HL-60/S4 treated with phorbol 12-myristate 13-acetate at 8.2 ng/mL for 4 days and 3 days (cell line): ENCODE results near the gene RBM24.
"Not testable (repeated sequence)": the region's sequence is repeated elsewhere in the genome, so short reads cannot be mapped to it uniquely, and the experiment has no call there.

ENCODE experiments used
- in situ Hi-C: fragments of 300-500 bp; cut with MboI; formaldehyde crosslinking; loops from 2 replicates; pipeline ENCODE4 v1.15.0; 2022; ENCODE audit warnings: low sequenced_read_pairs

The RBM24 gene

GRCh38 chr6:17289630-17290061, 8.5 kb downstream of the RBM24 start:
- in situ Hi-C loops: no loop called here

DNA sequence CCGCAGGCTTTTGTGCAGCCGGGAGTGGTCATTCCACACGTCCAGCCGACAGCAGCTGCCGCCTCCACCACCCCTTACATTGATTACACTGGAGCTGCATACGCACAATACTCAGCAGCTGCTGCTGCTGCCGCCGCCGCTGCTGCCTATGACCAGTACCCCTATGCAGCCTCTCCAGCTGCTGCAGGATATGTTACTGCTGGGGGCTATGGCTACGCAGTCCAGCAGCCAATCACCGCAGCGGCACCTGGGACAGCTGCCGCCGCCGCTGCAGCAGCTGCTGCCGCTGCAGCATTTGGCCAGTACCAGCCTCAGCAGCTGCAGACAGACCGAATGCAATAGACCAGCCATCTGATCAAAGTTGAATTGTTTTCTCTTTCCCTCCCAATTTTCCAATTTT, 10.6 kb downstream of the RBM24 start:
- in situ Hi-C loops: no loop called here

GRCh38 chr6:17292600-17293133, 11.5 kb downstream of the RBM24 start:
- in situ Hi-C loops: no loop called here

DNA sequence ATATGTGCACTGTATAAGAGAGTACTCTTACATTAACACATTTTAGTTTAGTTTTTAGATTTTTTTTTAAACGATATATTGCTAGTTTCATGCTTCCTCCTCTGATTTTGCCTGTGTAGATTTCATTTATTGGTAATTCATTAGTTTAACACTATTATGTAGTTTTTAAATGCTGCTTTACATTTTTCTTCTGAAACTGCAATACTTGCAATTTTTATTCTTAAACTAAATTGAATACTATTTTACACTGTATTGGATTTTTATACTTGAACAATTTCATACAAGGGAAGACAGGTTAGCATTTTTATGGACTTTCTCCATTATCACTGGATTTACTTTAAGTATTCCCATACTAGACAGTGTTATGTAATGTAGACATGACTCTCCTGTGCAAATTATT, 12.2 kb downstream of the RBM24 start:
- in situ Hi-C loops: no loop called here

DNA sequence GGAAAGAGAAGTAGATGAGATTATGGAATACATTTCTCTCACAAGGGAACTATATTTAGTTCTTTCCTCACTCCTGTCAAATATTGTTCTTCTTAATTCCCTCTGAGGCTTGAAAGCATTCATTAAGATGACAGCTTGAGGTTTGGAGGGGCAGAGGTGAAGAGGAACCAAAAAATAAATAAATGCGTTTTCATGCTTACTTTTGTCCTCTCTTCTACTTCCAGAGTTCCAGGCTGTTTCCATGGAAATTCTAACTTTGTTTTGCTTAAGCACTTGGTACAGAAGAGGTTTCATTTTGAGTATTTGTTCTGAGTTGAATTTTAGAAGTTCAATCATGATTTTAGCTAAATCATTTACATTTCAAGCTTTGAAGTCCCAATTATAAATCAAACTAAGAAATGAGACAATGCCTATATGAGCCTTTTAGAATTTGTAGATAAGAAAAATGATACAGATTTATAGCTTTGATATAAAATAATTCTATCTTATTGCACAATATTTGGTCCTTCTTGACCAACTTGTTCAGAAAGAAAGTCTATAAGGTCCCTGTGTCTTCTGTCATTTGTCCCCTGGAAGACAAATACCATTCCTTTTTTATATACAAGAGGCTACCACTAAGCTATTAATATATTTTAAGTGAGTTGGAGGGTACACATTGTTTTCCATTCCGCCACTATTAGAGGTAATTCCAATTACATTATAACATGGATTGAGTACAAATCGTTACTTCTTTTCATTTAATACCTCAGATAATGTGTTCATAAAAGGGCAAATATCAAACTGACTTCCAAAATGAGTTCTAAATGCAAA, 16.3 kb downstream of the RBM24 start:
- in situ Hi-C loops: no loop called here

GRCh38 chr6:17298257-17298656, 17.1 kb downstream of the RBM24 start:
- in situ Hi-C loops: no loop called here

DNA sequence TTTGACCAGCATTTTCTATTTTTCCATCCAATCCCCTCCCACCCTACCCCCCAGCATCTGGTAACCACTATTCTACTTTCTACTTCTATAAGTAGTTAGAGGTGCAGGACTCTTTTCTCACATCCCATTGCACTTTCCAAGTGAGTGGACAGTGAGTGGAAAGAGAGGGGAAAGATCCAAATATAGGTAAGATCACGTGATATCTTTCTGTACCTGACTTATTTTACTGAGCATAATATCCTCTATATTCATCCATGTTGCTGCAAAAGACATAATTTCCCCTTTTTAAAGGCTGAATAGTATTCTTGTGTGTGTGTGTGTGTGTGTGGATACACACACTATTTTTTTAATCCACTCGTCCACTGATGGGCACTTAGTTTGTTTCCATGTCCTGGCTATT, 18.1 kb downstream of the RBM24 start:
- in situ Hi-C loops: no loop called here

GRCh38 chr6:17299750-17300149, 18.6 kb downstream of the RBM24 start:
- in situ Hi-C loops: no loop called here

DNA sequence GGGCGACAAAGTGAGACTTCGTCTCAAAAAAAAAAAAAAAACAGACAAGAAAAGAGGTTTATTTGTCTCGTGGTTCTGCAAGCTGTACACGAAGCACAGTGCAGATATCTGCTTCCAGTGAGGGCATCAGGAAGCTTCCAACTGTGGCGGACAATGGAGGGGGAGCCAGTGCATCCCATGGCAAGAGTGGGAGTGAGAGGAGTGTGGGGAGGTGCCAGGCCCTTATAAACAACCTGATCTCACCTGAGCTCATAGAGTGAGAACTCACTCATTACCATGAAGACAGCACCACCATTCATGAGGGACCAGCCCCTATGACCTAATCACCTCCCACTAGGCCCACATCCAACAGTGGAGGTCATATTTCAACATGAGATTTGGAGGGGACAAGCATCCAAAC, 19.5 kb downstream of the RBM24 start:
- in situ Hi-C loops: no loop called here

- in situ Hi-C loops: no loop called here
Observed at GRCh38 chr6:17303444-17303843, 22.3 kb downstream of the RBM24 start.

DNA sequence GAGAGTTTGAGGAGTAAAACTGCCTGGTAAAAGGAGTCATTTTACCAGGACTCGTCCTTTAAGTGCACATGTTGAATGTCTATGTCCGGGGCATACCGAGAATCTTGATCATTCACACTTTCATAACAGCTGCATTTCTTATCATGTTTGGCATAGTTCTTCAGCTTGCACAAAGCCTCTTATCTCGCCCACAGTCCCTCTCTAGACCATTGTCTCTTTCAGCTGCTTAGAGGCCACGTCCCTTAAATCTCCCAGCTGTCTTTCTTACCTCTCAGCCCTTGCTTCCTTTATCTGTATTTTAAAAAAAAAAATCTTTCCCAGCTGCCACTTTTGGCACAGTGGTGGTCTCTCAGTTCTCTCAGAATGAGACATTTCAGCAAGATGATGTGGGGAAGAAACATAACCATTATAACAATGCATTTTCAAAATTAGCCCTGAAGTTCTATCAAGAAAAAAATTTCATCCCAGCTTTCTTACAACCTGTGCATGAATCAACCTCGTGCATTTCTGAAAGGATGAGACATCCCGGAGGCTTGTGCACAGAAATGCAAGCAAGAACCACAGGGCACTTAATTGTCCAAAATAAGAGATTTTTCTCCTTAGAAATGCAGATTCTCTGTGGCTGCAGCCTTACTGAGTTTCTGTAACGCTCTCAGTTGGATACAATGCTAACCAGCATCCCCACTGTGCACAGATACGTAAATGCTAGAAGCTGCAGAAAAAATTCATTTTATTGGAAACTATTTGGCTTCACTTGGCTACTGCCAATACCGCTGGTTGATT, 24.2 kb downstream of the RBM24 start:
- in situ Hi-C loops: no loop called here

GRCh38 chr6:17311595-17312311, 30.6 kb downstream of the RBM24 start:
- in situ Hi-C loops: no loop called here

DNA sequence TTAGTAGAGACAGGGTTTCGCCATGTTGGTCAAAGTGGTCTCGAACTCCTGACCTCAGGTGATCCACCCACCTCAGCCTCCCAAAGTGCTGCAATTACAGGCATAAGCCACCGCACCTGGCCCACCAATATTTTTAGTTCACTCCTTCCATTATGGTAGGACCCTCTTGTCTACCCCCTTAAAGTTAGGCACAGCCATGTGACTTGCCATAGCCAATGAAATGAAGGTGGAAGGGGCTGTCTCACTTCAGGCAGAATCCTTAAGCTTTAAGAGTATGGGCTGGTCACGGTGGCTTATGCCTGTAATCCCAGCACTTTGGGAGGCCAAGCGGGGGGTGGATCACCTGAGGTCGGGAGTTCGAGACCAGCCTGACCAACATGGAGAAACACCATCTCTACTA, 32.1 kb downstream of the RBM24 start:
- in situ Hi-C loops: not testable (repeated sequence)

- in situ Hi-C loops: no loop called here
Observed at GRCh38 chr6:17313971-17314370, 32.8 kb downstream of the RBM24 start.

GRCh38 chr6:17315262-17315661, 34.1 kb downstream of the RBM24 start:
- in situ Hi-C loops: no loop called here

DNA sequence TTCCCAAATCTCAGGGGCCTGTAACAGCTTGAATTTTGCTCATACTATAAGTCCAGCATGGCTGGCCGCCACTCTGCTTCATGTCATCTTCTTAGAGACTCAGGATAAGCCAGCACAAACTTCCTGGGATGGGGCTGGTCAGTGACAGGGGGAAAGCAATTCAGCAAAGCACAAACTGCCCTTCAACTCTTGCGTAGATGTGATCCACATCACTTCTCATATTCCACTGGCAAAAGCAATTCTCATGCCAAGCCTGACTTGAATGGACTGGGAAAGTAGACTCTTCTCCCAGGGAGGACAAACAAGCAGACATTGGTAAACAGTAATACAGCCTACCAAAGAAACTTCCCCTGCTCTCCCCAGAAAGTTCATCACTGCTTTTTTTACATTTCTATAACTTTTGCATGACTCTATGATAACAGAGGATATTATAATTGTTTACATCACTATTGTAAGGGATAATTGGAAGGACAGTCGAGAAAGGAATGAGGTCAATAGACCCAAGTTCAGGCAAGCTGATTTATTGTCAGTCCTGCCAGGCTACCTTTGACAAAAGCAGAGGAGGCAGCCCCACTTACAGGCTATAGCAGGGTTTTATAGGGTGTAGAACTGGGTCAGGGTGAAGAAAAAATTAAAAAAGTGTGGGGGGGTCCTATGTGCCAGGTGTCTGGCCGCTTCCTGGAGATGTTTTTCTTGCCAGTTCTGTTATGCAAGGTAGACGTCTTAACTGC, 37.4 kb downstream of the RBM24 start:
- in situ Hi-C loops: no loop called here

DNA sequence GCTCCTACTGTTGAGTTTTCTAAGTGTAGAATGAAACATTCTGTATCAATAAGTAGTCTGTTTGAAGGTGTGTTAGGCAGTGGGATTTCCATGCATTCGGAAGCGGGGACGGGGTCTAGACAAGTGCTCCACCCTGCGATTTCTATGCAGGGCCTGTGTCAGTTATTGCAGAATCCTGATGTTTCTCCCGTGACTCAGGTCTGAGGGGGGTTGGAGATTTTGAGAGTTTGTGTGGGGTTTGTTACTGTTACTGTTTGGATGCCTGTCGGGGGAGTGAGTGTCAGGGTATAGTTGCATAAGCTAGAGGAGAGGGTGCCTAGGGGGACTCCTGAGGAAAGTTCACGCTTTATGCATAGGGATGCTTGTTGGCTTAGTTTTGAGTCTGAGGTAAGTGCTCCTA, 39.1 kb downstream of the RBM24 start:
- in situ Hi-C loops: not testable (repeated sequence)

DNA sequence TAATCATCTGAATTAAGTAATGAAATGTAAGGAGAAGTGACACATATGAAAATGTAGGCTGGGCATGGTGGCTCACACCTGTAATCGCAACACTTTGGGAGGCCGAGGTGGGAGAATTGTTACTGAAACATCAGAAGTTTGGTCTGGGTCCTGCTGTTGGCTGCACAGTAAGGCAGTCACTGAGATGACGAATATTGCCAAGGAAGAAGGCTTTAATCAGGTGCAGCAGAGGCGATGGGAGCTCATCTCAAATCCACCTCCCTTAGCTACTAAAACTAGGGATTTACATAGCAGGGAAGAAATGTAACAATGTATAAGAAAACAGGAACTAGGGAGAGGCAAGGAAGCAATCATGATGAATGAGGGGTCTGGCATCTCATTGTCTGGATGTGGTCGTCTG, 50.1 kb downstream of the RBM24 start:
- in situ Hi-C loops: no loop called here

DNA sequence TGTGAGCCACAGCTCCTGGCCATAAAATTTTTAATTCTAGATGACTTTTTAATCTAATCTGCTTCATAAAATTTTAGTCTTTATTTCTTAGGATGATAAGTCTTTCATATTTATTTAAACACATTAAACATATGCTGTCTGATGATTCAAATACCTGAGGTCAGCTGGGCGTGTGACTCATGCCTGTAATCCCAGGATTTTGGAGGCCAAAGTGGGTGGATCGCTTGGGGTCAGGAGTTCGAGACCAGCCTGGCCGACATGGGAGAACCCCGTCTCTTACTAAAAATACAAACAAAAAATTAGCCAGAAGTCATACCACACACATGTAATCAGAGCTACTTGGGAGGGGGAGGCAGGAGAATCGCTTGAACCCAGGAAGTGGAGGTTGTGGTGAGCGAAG, 53.1 kb downstream of the RBM24 start:
- in situ Hi-C loops: no loop called here

GRCh38 chr6:17336425-17336824, 55.3 kb downstream of the RBM24 start:
- in situ Hi-C loops: no loop called here

- in situ Hi-C loops: no loop called here
Observed at GRCh38 chr6:17339308-17339670, 58.1 kb downstream of the RBM24 start.
